Measurements from ENCODE around the gene F12. TPM values are rescaled to one million over a fixed set of nuclear protein-coding genes. Genes with fewer than 3 reads are reported as not detected.

Gene F12
- total RNA-seq, 1 experiment from 2014 or later = 10.0 TPM

DNA sequence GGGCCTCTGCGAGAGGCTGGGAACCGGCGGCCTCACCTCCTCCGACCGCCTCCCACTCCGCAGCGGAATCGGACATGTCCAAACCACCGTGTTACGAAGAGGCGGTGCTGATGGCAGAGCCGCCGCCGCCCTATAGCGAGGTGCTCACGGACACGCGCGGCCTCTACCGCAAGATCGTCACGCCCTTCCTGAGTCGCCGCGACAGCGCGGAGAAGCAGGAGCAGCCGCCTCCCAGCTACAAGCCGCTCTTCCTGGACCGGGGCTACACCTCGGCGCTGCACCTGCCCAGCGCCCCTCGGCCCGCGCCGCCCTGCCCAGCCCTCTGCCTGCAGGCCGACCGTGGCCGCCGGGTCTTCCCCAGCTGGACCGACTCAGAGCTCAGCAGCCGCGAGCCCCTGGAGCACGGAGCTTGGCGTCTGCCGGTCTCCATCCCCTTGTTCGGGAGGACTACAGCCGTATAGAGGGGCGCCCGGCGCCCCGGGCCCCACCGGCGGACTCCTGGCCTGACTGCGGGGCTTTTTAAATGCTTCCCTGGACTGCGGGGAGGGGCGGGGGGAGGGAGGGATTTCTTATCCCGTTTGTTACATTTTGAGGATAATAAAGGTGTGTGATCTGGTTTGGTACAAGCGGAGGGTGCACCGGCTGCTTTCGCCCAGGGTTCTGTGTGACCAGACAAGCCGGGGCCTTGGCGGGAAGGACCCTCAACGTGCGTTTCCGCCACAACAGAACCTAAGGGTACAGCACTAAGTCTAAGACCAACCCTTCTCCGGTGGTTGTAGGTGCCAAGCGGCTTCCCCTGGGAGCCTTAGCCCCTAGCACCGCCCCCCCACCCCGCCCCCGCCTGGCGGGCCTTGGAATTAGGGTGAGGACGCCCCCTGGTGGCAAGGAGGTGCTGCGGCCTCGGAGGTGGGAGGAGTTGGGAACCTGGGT lies 46.6 kb upstream of the F12 start (continued):
- TF ChIP-seq, protein P1, sequence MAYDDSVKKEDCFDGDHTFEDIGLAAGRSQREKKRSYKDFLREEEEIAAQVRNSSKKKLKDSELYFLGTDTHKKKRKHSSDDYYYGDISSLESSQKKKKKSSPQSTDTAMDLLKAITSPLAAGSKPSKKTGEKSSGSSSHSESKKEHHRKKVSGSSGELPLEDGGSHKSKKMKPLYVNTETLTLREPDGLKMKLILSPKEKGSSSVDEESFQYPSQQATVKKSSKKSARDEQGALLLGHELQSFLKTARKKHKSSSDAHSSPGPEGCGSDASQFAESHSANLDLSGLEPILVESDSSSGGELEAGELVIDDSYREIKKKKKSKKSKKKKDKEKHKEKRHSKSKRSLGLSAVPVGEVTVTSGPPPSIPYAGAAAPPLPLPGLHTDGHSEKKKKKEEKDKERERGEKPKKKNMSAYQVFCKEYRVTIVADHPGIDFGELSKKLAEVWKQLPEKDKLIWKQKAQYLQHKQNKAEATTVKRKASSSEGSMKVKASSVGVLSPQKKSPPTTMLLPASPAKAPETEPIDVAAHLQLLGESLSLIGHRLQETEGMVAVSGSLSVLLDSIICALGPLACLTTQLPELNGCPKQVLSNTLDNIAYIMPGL (CRISPR knock-in tag; IDR thresholded peaks at IDR 0.05) = peak; percentile 31; the same call in 1 of the 2 replicates
- no peak for TF ChIP-seq IRF2 (CRISPR knock-in tag; IDR thresholded peaks at IDR 0.05; ENCODE audit: borderline replicate concordance, low read depth)
- TF ChIP-seq ZNF263 (CRISPR knock-in tag; IDR thresholded peaks at IDR 0.05; ENCODE audit: low read depth) = peak; percentile 71
- TF ChIP-seq, protein P2, sequence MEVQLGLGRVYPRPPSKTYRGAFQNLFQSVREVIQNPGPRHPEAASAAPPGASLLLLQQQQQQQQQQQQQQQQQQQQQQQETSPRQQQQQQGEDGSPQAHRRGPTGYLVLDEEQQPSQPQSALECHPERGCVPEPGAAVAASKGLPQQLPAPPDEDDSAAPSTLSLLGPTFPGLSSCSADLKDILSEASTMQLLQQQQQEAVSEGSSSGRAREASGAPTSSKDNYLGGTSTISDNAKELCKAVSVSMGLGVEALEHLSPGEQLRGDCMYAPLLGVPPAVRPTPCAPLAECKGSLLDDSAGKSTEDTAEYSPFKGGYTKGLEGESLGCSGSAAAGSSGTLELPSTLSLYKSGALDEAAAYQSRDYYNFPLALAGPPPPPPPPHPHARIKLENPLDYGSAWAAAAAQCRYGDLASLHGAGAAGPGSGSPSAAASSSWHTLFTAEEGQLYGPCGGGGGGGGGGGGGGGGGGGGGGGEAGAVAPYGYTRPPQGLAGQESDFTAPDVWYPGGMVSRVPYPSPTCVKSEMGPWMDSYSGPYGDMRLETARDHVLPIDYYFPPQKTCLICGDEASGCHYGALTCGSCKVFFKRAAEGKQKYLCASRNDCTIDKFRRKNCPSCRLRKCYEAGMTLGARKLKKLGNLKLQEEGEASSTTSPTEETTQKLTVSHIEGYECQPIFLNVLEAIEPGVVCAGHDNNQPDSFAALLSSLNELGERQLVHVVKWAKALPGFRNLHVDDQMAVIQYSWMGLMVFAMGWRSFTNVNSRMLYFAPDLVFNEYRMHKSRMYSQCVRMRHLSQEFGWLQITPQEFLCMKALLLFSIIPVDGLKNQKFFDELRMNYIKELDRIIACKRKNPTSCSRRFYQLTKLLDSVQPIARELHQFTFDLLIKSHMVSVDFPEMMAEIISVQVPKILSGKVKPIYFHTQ (CRISPR knock-in tag; IDR thresholded peaks at IDR 0.05) = peak; percentile 79; the same call in 1 of the 2 replicates
- TF ChIP-seq, protein P3, sequence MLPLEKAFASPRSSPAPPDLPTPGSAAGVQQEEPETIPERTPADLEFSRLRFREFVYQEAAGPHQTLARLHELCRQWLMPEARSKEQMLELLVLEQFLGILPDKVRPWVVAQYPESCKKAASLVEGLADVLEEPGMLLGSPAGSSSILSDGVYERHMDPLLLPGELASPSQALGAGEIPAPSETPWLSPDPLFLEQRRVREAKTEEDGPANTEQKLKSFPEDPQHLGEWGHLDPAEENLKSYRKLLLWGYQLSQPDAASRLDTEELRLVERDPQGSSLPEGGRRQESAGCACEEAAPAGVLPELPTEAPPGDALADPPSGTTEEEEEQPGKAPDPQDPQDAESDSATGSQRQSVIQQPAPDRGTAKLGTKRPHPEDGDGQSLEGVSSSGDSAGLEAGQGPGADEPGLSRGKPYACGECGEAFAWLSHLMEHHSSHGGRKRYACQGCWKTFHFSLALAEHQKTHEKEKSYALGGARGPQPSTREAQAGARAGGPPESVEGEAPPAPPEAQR (CRISPR knock-in tag; IDR thresholded peaks at IDR 0.05) = no peak
- peak; percentile 91 for TF ChIP-seq NFATC4 (CRISPR knock-in tag; IDR thresholded peaks at IDR 0.05)
- no peak for TF ChIP-seq MXD4 (CRISPR knock-in tag; IDR thresholded peaks at IDR 0.05; ENCODE audit: borderline replicate concordance)
- TF ChIP-seq, protein P4, sequence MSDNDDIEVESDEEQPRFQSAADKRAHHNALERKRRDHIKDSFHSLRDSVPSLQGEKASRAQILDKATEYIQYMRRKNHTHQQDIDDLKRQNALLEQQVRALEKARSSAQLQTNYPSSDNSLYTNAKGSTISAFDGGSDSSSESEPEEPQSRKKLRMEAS (CRISPR knock-in tag; IDR thresholded peaks at IDR 0.05) = no peak
- TF ChIP-seq EMX1 (CRISPR knock-in tag; IDR thresholded peaks at IDR 0.05) = peak; percentile 92
- no peak for TF ChIP-seq OVOL2 (CRISPR knock-in tag; IDR thresholded peaks at IDR 0.05; ENCODE audit: borderline replicate concordance)
- TF ChIP-seq CREM (CRISPR knock-in tag; IDR thresholded peaks at IDR 0.05) = peak; percentile 60
- TF ChIP-seq ESRRA (CRISPR knock-in tag; IDR thresholded peaks at IDR 0.05; ENCODE audit: borderline replicate concordance) = no peak
- TF ChIP-seq ETV6 (CRISPR knock-in tag; IDR thresholded peaks at IDR 0.05) = peak; percentile 17; the same call in 1 of the 2 replicates
- TF ChIP-seq TCF7 (CRISPR knock-in tag; IDR thresholded peaks at IDR 0.05; ENCODE audit: low read depth) = no peak
- TF ChIP-seq, protein P5, sequence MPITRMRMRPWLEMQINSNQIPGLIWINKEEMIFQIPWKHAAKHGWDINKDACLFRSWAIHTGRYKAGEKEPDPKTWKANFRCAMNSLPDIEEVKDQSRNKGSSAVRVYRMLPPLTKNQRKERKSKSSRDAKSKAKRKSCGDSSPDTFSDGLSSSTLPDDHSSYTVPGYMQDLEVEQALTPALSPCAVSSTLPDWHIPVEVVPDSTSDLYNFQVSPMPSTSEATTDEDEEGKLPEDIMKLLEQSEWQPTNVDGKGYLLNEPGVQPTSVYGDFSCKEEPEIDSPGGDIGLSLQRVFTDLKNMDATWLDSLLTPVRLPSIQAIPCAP (CRISPR knock-in tag; IDR thresholded peaks at IDR 0.05) = peak; percentile 11; the same call in 1 of the 2 replicates
- TF ChIP-seq, protein P6, sequence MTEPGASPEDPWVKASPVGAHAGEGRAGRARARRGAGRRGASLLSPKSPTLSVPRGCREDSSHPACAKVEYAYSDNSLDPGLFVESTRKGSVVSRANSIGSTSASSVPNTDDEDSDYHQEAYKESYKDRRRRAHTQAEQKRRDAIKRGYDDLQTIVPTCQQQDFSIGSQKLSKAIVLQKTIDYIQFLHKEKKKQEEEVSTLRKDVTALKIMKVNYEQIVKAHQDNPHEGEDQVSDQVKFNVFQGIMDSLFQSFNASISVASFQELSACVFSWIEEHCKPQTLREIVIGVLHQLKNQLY (CRISPR knock-in tag; IDR thresholded peaks at IDR 0.05) = no peak; the same call in 1 of the 2 replicates
- TF ChIP-seq KAT7 (CRISPR knock-in tag; IDR thresholded peaks at IDR 0.05; ENCODE audit: borderline replicate concordance) = no peak
- TF ChIP-seq ZBTB21 (CRISPR knock-in tag; IDR thresholded peaks at IDR 0.05; ENCODE audit: borderline replicate concordance) = 0 out of 2 replicates have a peak, but pooled peaks have one; percentile 12
- TF ChIP-seq, protein P7, sequence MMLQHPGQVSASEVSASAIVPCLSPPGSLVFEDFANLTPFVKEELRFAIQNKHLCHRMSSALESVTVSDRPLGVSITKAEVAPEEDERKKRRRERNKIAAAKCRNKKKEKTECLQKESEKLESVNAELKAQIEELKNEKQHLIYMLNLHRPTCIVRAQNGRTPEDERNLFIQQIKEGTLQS (CRISPR knock-in tag; conservative IDR thresholded peaks at IDR 0.05) = no peak
- TF ChIP-seq FOXP1 (CRISPR knock-in tag; IDR thresholded peaks at IDR 0.05; ENCODE audit: borderline replicate concordance) = no peak
- TF ChIP-seq, protein P8, sequence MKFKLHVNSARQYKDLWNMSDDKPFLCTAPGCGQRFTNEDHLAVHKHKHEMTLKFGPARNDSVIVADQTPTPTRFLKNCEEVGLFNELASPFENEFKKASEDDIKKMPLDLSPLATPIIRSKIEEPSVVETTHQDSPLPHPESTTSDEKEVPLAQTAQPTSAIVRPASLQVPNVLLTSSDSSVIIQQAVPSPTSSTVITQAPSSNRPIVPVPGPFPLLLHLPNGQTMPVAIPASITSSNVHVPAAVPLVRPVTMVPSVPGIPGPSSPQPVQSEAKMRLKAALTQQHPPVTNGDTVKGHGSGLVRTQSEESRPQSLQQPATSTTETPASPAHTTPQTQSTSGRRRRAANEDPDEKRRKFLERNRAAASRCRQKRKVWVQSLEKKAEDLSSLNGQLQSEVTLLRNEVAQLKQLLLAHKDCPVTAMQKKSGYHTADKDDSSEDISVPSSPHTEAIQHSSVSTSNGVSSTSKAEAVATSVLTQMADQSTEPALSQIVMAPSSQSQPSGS (CRISPR knock-in tag; IDR thresholded peaks at IDR 0.05; ENCODE audit: borderline replicate concordance, low read depth) = no peak
- TF ChIP-seq ZNF317 (CRISPR knock-in tag; IDR thresholded peaks at IDR 0.05; ENCODE audit: borderline replicate concordance, low read depth) = 0 out of 2 replicates have a peak, but pooled peaks have one; percentile 54
- TF ChIP-seq, protein P9, sequence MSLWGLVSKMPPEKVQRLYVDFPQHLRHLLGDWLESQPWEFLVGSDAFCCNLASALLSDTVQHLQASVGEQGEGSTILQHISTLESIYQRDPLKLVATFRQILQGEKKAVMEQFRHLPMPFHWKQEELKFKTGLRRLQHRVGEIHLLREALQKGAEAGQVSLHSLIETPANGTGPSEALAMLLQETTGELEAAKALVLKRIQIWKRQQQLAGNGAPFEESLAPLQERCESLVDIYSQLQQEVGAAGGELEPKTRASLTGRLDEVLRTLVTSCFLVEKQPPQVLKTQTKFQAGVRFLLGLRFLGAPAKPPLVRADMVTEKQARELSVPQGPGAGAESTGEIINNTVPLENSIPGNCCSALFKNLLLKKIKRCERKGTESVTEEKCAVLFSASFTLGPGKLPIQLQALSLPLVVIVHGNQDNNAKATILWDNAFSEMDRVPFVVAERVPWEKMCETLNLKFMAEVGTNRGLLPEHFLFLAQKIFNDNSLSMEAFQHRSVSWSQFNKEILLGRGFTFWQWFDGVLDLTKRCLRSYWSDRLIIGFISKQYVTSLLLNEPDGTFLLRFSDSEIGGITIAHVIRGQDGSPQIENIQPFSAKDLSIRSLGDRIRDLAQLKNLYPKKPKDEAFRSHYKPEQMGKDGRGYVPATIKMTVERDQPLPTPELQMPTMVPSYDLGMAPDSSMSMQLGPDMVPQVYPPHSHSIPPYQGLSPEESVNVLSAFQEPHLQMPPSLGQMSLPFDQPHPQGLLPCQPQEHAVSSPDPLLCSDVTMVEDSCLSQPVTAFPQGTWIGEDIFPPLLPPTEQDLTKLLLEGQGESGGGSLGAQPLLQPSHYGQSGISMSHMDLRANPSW (CRISPR knock-in tag; conservative IDR thresholded peaks at IDR 0.05; ENCODE audit: low read depth) = no peak

All from WTC11 (cell line).